Spleen (tissue), 11 donors: ENCODE measurements around the gene PEPD. TPM values are rescaled to one million over a fixed set of nuclear protein-coding genes. Genes with fewer than 3 reads are reported as not detected.
"Not testable (repeated sequence)": the region's sequence is repeated elsewhere in the genome, so short reads cannot be mapped to it uniquely, and the experiment has no call there.

Experiments used
- DNase-seq: peaks from one replicate; pipeline ENCODE4 v3.0.0-alpha.2; 2020
- H3K27ac ChIP-seq, 8 donors: fragments of 200-600 bp; sonication (generic) in 7 of 8; 1 replicate in 4 of 8; 2 replicates in 4 of 8; pipeline versions ENCODE4 v1.5.0 to v1.8.0; 2016 to 2021; ENCODE audit warnings: inconsistent platforms in 4 of 8, mild to moderate bottlenecking in 4 of 8, moderate library complexity in 1 of 8
- H3K27me3 ChIP-seq, 7 donors: fragments of 200-600 bp; sonication (generic) in 6 of 7; replicated peaks in 1 of 7; 1 replicate in 4 of 7; 2 replicates in 3 of 7; pipeline versions ENCODE4 v1.5.0 to v1.8.0; 2016 to 2021; ENCODE audit warnings: inconsistent platforms in 3 of 7, mild to moderate bottlenecking in 1 of 7
- H3K36me3 ChIP-seq, 6 donors: fragments of 200-600 bp; sonication (generic) in 5 of 6; 1 replicate in 4 of 6; 2 replicates in 2 of 6; pipeline versions ENCODE4 v1.5.0 to v1.8.0; 2016 to 2021; ENCODE audit warnings: inconsistent platforms in 2 of 6
- H3K4me1 ChIP-seq, 6 donors: fragments of 200-600 bp; sonication (generic) in 5 of 6; 1 replicate in 3 of 6; 2 replicates in 3 of 6; pipeline versions ENCODE4 v1.5.0 to v1.8.0; 2016 to 2021; ENCODE audit warnings: inconsistent platforms in 3 of 6
- H3K4me3 ChIP-seq, 8 donors: fragments of 200-600 bp; sonication (generic) in 7 of 8; 1 replicate in 4 of 8; 2 replicates in 4 of 8; pipeline versions ENCODE4 v1.5.0 to v1.8.0; 2016 to 2021; ENCODE audit warnings: inconsistent platforms in 4 of 8, mild to moderate bottlenecking in 4 of 8, moderate library complexity in 2 of 8
- H3K9me3 ChIP-seq, 8 donors: fragments of 200-600 bp; sonication (generic) in 7 of 8; 1 replicate in 4 of 8; 2 replicates in 4 of 8; pipeline versions ENCODE4 v1.5.0 to v1.8.0; 2016 to 2021; ENCODE audit warnings: inconsistent platforms in 4 of 8
- CTCF ChIP-seq, 11 experiments: fragments of 200-600 bp in 7 of 11; fragments of 450-650 bp in 4 of 11; sonication (generic) in 4 of 11; IDR thresholded peaks in 8 of 11; conservative IDR thresholded peaks in 3 of 11; 1 replicate in 7 of 11; 2 replicates in 4 of 11; pipeline versions ENCODE4 v1.4.0 to v1.8.0; 2016 to 2021; ENCODE audit warnings: antibody characterized with exemption in 11 of 11, inconsistent platforms in 4 of 11, mild to moderate bottlenecking in 1 of 11
- POLR2A ChIP-seq, 3 donors: fragments of 450-650 bp; IDR thresholded peaks; one replicate each; pipeline ENCODE4 v1.5.1; 2017; ENCODE audit warnings: antibody characterized with exemption in 3 of 3, mild to moderate bottlenecking in 1 of 3
- POLR2AphosphoS5 ChIP-seq, 3 donors: sonication (generic); formaldehyde crosslinking; IDR thresholded peaks; one replicate each; pipeline ENCODE4 v1.5.1; 2017; ENCODE audit warnings: antibody characterized with exemption in 3 of 3
- WGBS, 5 donors: extraction: QIAGEN DNeasy Blood & Tissue Kit in 3 of 5; methylation state at CpG; one replicate each; pipeline versions ENCODE4 v1.1.5 to v1.1.7; 2013 to 2018; 5-methylcytosine and 5-hydroxymethylcytosine counted together
- intact Hi-C: fragments of 100-400 bp; cut with DNase I; formaldehyde crosslinking; loops from one replicate; pipeline ENCODE4 v1.15.0; 2023; ENCODE audit warnings: low total_unique reads
- polyA plus RNA-seq, 3 donors: library from polyadenylated mRNA; stranded (reverse); fragments of 200-250 nt; gene quantifications; one replicate each; pipeline ENCODE4 v1.2.1, GENCODE V29; 2013
- total RNA-seq, 7 donors: library from RNA; depleted of rRNA in 3 of 7; stranded (reverse); fragments of >200 nt in 3 of 7; fragmentation: NEBNext Ultra II Directional in 4 of 7; extraction: Animal tissue kit (Norgen Biotek cat#: 25700) in 4 of 7; gene quantifications; one replicate each; pipeline versions ENCODE4 v1.1.0 to v1.2.1, GENCODE V29; 2016 to 2021
- donor health status: healthy with polysubstance abuse.
- donor health status: DM: no; HTN: no; CAD: no; lungs with moderate emphysema.
- donor health status: DM: no; HTN: no; CAD: no.
- donor health status: Bipolar disorder and iron deficiency.
- donor health status: healthy.
- donor health status: DM: no; HTN: no; CAD: no.
- donor health status: DM: yes; HTN: yes; CAD: no.

PEPD gene
- total and polyA plus RNA-seq, 10 donors: 38.4 to 98.3 (median 69.8) TPM

- DNase-seq: no peak
- WGBS, 5 donors: 89 to 95% (median 93%) methylated on average over 4 of the region's 4 CpGs
- TF ChIP-seq POLR2A (IDR thresholded peaks at IDR 0.05): no peak
- TF ChIP-seq POLR2AphosphoS5 (IDR thresholded peaks at IDR 0.05): no peak
- TF ChIP-seq CTCF (IDR thresholded peaks at IDR 0.05 in 8 of 11, conservative IDR thresholded peaks at IDR 0.05 in 3 of 11): no peak
- no peak overlapping the region for H3K27ac ChIP-seq
- H3K9me3 ChIP-seq: peaks cover 0 to 42% (median 26%) of the 10 kb centered on the region in 8 donors
- no peak overlapping the region for H3K4me3 ChIP-seq
- intact Hi-C loops: no loop called here
- H3K27me3 ChIP-seq: no peaks in the 10 kb centered on the region
- H3K4me1 ChIP-seq: no peaks in the 10 kb centered on the region
- H3K36me3 ChIP-seq: peaks cover 0 to 72% (median 19%) of the 10 kb centered on the region in 6 donors
Measured at GRCh38 chr19:33481863-33482262, 39.7 kb downstream of the PEPD start.

- H3K4me1 ChIP-seq, H3K27me3 ChIP-seq, intact Hi-C loops, H3K4me3 ChIP-seq, H3K27ac ChIP-seq, DNase-seq: not testable (repeated sequence)
- H3K9me3 ChIP-seq: peaks cover 0 to 42% (median 26%) of the 10 kb centered on the region in 8 donors
- 95 to 99% (median 96%) methylated on average over 2 to 3 of the region's 3 CpGs for WGBS, 5 donors
- H3K36me3 ChIP-seq: peaks cover 0 to 77% (median 22%) of the 10 kb centered on the region in 6 donors
Measured at GRCh38 chr19:33479570-33479969, 42.0 kb downstream of the PEPD start.

GRCh38 chr19:33477781-33478180 lies 43.8 kb downstream of the PEPD start:
- peak; percentile 6 for DNase-seq
- intact Hi-C loops: no loop called here
- peaks cover 0 to 27% (median 15%) of the 10 kb centered on the region in 8 donors for H3K9me3 ChIP-seq
- no peak overlapping the region for H3K4me3 ChIP-seq
- peaks cover 0 to 72% (median 16%) of the 10 kb centered on the region in 6 donors for H3K36me3 ChIP-seq
- 95 to 98% (median 97%) methylated on average over 10 of the region's 10 CpGs for WGBS, 5 donors
- H3K27me3 ChIP-seq: no peaks in the 10 kb centered on the region
- TF ChIP-seq POLR2A (IDR thresholded peaks at IDR 0.05) (no peak), POLR2AphosphoS5 (IDR thresholded peaks at IDR 0.05) (no peak), CTCF (IDR thresholded peaks at IDR 0.05 in 8 of 11, conservative IDR thresholded peaks at IDR 0.05 in 3 of 11) (no peak)
- H3K4me1 ChIP-seq: peaks cover 0 to 6% (median 0%) of the 10 kb centered on the region in 6 donors
- H3K27ac ChIP-seq: no peak overlapping the region

- Histone ChIP-seq H3K4me3 (no peak overlapping the region), H3K27me3 (no peaks in the 10 kb centered on the region), H3K9me3 (peaks cover 0 to 21% (median 9%) of the 10 kb centered on the region in 8 donors), H3K36me3 (peaks cover 0 to 79% (median 16%) of the 10 kb centered on the region in 6 donors), H3K4me1 (peaks cover 0 to 6% (median 0%) of the 10 kb centered on the region in 6 donors), H3K27ac (no peak overlapping the region)
- no peak for TF ChIP-seq POLR2AphosphoS5 (IDR thresholded peaks at IDR 0.05)
- TF ChIP-seq CTCF (IDR thresholded peaks at IDR 0.05 in 8 of 11, conservative IDR thresholded peaks at IDR 0.05 in 3 of 11): no peak
- TF ChIP-seq POLR2A (IDR thresholded peaks at IDR 0.05): no peak
- 93 to 95% (median 95%) methylated on average over 11 of the region's 11 CpGs for WGBS, 5 donors
- peak; percentile 22 for DNase-seq
- intact Hi-C loops: no loop called here
Measured at GRCh38 chr19:33476151-33476707, 45.4 kb downstream of the PEPD start.
